ENCODE measurements around the gene SPRED1.

DNA sequence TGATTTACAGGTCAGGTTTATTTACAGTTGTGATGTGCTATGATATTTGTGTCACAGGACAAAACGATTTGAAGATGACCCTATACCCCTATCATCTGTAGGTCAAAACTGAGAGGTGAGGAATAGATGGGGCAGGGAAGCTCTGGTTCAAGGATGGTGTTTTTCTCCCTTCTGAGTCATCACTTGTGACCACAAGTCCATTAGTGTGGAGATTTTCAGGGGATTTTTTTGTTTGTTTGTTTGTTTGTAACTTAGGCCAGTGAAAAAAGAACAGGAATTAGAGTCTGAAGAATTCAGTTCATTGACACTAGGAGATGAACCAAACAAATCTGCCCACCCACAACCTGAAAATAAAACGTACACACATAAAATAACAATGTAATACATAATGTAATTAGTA lies 138.6 kb downstream of the SPRED1 start:
- TF ChIP-seq POLR2A (IDR thresholded peaks at IDR 0.05) (no peak), CTCF (IDR thresholded peaks at IDR 0.05) (no peak)
